Mesenchymal stem cell (in vitro differentiated cells and primary cell): ENCODE data around the gene RAB40C.

ENCODE experiments used
- DNase-seq: peaks from one replicate; pipeline ENCODE4 v3.0.0-alpha.2; 2013
- H2AFZ ChIP-seq: one replicate; pipeline ENCODE4 v1.6.1; 2013; ENCODE audit warnings: low read depth, mild to moderate bottlenecking, control low read depth, inconsistent platforms, low read length, moderate library complexity
- H2AK5ac ChIP-seq: 2 replicates; pipeline ENCODE4 v1.6.1; 2013; ENCODE audit warnings: low read length, moderate library complexity, mild to moderate bottlenecking, inconsistent platforms; ENCODE audit not compliant: severe bottlenecking
- H2BK120ac ChIP-seq: one replicate; pipeline ENCODE4 v1.6.1; 2013; ENCODE audit warnings: low read depth, mild to moderate bottlenecking, inconsistent platforms, low read length, moderate library complexity
- H2BK12ac ChIP-seq, 2 experiments: one replicate each; pipeline ENCODE4 v1.6.1; 2013; ENCODE audit warnings: inconsistent platforms in 2 of 2, low read length in 2 of 2, mild to moderate bottlenecking in 2 of 2, moderate library complexity in 2 of 2, control low read depth in 1 of 2
- H2BK15ac ChIP-seq: one replicate; pipeline ENCODE4 v1.6.1; 2013; ENCODE audit warnings: mild to moderate bottlenecking, low read depth, inconsistent platforms; ENCODE audit not compliant: poor library complexity, severe bottlenecking
- H2BK5ac ChIP-seq: 2 replicates; pipeline ENCODE4 v1.6.1; 2013; ENCODE audit warnings: low read depth, mild to moderate bottlenecking, low read length, control low read depth, inconsistent platforms; ENCODE audit not compliant: poor library complexity, severe bottlenecking
- H3K14ac ChIP-seq, 2 experiments: one replicate each; pipeline ENCODE4 v1.6.1; 2013; ENCODE audit warnings: inconsistent platforms in 2 of 2, low read length in 2 of 2, control low read depth in 1 of 2, mild to moderate bottlenecking in 1 of 2, moderate library complexity in 1 of 2
- H3K18ac ChIP-seq, 2 experiments: one replicate each; pipeline ENCODE4 v1.6.1; 2013; ENCODE audit warnings: inconsistent platforms in 2 of 2, low read length in 2 of 2, control low read depth in 1 of 2, low read depth in 1 of 2, mild to moderate bottlenecking in 1 of 2
- H3K23ac ChIP-seq, 2 experiments: one replicate each; pipeline ENCODE4 v1.6.1; 2013; ENCODE audit warnings: inconsistent platforms in 2 of 2, low read length in 2 of 2, mild to moderate bottlenecking in 2 of 2, moderate library complexity in 2 of 2, control low read depth in 1 of 2
- H3K27ac ChIP-seq: 2 replicates; pipeline ENCODE4 v1.5.1; 2013; ENCODE audit warnings: mild to moderate bottlenecking, moderate library complexity, low read length, control low read depth, inconsistent platforms; ENCODE audit not compliant: poor library complexity, severe bottlenecking
- H3K27me3 ChIP-seq, 2 experiments: 2 replicates each; pipeline versions ENCODE4 v1.6.1 to v1.7.0; 2013; ENCODE audit warnings: low read length in 2 of 2, mild to moderate bottlenecking in 2 of 2, moderate library complexity in 2 of 2, control low read depth in 1 of 2, inconsistent platforms in 1 of 2; ENCODE audit not compliant: control insufficient read depth in 1 of 2, insufficient read depth in 1 of 2
- H3K36me3 ChIP-seq, 2 experiments: 2 replicates each; pipeline versions ENCODE4 v1.6.1 to v1.7.0; 2013; ENCODE audit warnings: low read length in 2 of 2, control low read depth in 1 of 2, inconsistent platforms in 1 of 2, low read depth in 1 of 2, mild to moderate bottlenecking in 1 of 2; ENCODE audit not compliant: insufficient read depth in 2 of 2, control insufficient read depth in 1 of 2
- H3K4ac ChIP-seq, 2 experiments: one replicate each; pipeline ENCODE4 v1.6.1; 2013; ENCODE audit warnings: inconsistent platforms in 2 of 2, low read length in 2 of 2, mild to moderate bottlenecking in 2 of 2, moderate library complexity in 2 of 2, control low read depth in 1 of 2, low read depth in 1 of 2
- H3K4me1 ChIP-seq: 2 replicates; pipeline ENCODE4 v1.6.1; 2013; ENCODE audit warnings: low read depth, low read length, control low read depth; ENCODE audit not compliant: control insufficient read depth, insufficient read depth
- H3K4me2 ChIP-seq: 2 replicates; pipeline ENCODE4 v1.6.1; 2013; ENCODE audit warnings: low read length, mild to moderate bottlenecking, inconsistent platforms; ENCODE audit not compliant: poor library complexity, severe bottlenecking
- H3K4me3 ChIP-seq, 2 experiments: 2 replicates each; pipeline versions ENCODE4 v1.5.1 to v1.7.0; 2013; ENCODE audit warnings: low read length in 2 of 2, mild to moderate bottlenecking in 2 of 2, control low read depth in 1 of 2, low read depth in 1 of 2; ENCODE audit not compliant: insufficient read depth in 1 of 2
- H3K79me1 ChIP-seq: replicated peaks from 2 replicates; pipeline ENCODE4 v1.6.1; 2013; ENCODE audit warnings: mild to moderate bottlenecking, control low read depth, low read length, inconsistent platforms; ENCODE audit not compliant: poor library complexity, severe bottlenecking
- H3K9ac ChIP-seq: 2 replicates; pipeline ENCODE4 v1.7.0; 2013; ENCODE audit warnings: mild to moderate bottlenecking, low read length, moderate library complexity
- H3K9me3 ChIP-seq: 2 replicates; pipeline ENCODE4 v1.7.0; 2013; ENCODE audit warnings: mild to moderate bottlenecking, low read length; ENCODE audit not compliant: control insufficient read depth
- H4K8ac ChIP-seq: one replicate; pipeline ENCODE4 v1.6.1; 2013; ENCODE audit warnings: inconsistent platforms, mild to moderate bottlenecking, low read length, moderate library complexity
- H4K91ac ChIP-seq: one replicate; pipeline ENCODE4 v1.6.1; 2013; ENCODE audit warnings: mild to moderate bottlenecking, low read length, inconsistent platforms
- WGBS: methylation state at CpG from one replicate; pipeline ENCODE4 v1.1.7; 2013; ENCODE audit warnings: mixed read lengths; 5-methylcytosine and 5-hydroxymethylcytosine counted together

The RAB40C gene

GRCh38 chr16:654034-654433 is 64.2 kb downstream of the RAB40C start:
- Histone ChIP-seq H2BK15ac (no peak overlapping the region), H3K4me2 (no peak overlapping the region), H2BK5ac (no peak overlapping the region), H3K36me3 (peaks cover 12 to 84% of the 10 kb centered on the region in 2 experiments), H3K4me3 (no peak overlapping the region), H3K4ac (no peak overlapping the region), H3K27ac (no peak overlapping the region), H2BK12ac (no peak overlapping the region), H3K79me1 (peaks cover 5% of the 10 kb centered on the region), H3K4me1 (peaks cover 11% of the 10 kb centered on the region), H4K91ac (no peak overlapping the region), H3K9me3 (no peaks in the 10 kb centered on the region), H3K27me3 (no peaks in the 10 kb centered on the region), H2AK5ac (no peak overlapping the region), H3K14ac (no peak overlapping the region), H2BK120ac (no peak overlapping the region), H4K8ac (no peak overlapping the region), H3K18ac (no peak overlapping the region), H3K23ac (no peak overlapping the region), H2AFZ (no peak overlapping the region), H3K9ac (no peak overlapping the region)
- WGBS: 97% methylated on average over 11 of the region's 12 CpGs
- DNase-seq: no peak

GRCh38 chr16:657487-657886 is 67.6 kb downstream of the RAB40C start:
- Histone ChIP-seq H3K36me3 (peaks cover 12 to 83% of the 10 kb centered on the region in 2 experiments), H2BK5ac (no peak overlapping the region), H3K9me3 (no peaks in the 10 kb centered on the region), H3K4me3 (no peak overlapping the region), H3K79me1 (no peaks in the 10 kb centered on the region), H2BK120ac (no peak overlapping the region), H4K8ac (no peak overlapping the region), H3K23ac (no peak overlapping the region), H3K9ac (no peak overlapping the region), H3K4ac (no peak overlapping the region), H2BK15ac (no peak overlapping the region), H3K27me3 (no peaks in the 10 kb centered on the region), H2AK5ac (no peak overlapping the region), H3K14ac (no peak overlapping the region), H2AFZ (no peak overlapping the region), H4K91ac (no peak overlapping the region), H2BK12ac (no peak overlapping the region), H3K18ac (no peak overlapping the region), H3K4me1 (peaks cover 19% of the 10 kb centered on the region), H3K27ac (no peak overlapping the region), H3K4me2 (no peak overlapping the region)
- no peak for DNase-seq
- WGBS: 95% methylated on average over 22 of the region's 22 CpGs

GRCh38 chr16:658679-659571 is 69.1 kb downstream of the RAB40C start:
- peaks cover 17% of the 10 kb centered on the region for H3K4me1 ChIP-seq
- DNase-seq: no peak
- no peak overlapping the region for H2BK12ac ChIP-seq
- H2AFZ ChIP-seq: no peak overlapping the region
- no peak overlapping the region for H3K23ac ChIP-seq
- H3K36me3 ChIP-seq: peaks cover 2 to 76% of the 10 kb centered on the region in 2 experiments
- 93% methylated on average over 34 of the region's 35 CpGs for WGBS
- H4K91ac ChIP-seq: no peak overlapping the region
- H3K79me1 ChIP-seq: no peaks in the 10 kb centered on the region
- no peak overlapping the region for H3K4me2 ChIP-seq
- no peak overlapping the region for H3K4ac ChIP-seq
- no peak overlapping the region for H3K9ac ChIP-seq
- H2AK5ac ChIP-seq: no peak overlapping the region
- H2BK5ac ChIP-seq: no peak overlapping the region
- H3K9me3 ChIP-seq: no peaks in the 10 kb centered on the region
- no peaks in the 10 kb centered on the region for H3K27me3 ChIP-seq
- H2BK120ac ChIP-seq: no peak overlapping the region
- no peak overlapping the region for H3K14ac ChIP-seq
- no peak overlapping the region for H4K8ac ChIP-seq
- no peak overlapping the region for H3K4me3 ChIP-seq
- H3K18ac ChIP-seq: no peak overlapping the region
- no peak overlapping the region for H2BK15ac ChIP-seq
- H3K27ac ChIP-seq: no peak overlapping the region

GRCh38 chr16:659618-660017 is 69.8 kb downstream of the RAB40C start:
- no peak for DNase-seq
- H3K4me2 ChIP-seq: no peak overlapping the region
- H3K4ac ChIP-seq: no peak overlapping the region
- no peak overlapping the region for H2AK5ac ChIP-seq
- H3K27ac ChIP-seq: no peak overlapping the region
- no peaks in the 10 kb centered on the region for H3K27me3 ChIP-seq
- peaks cover 0 to 71% of the 10 kb centered on the region in 2 experiments for H3K36me3 ChIP-seq
- H3K4me3 ChIP-seq: no peak overlapping the region
- 89% methylated on average over 20 of the region's 20 CpGs for WGBS
- peaks cover 17% of the 10 kb centered on the region for H3K4me1 ChIP-seq
- no peak overlapping the region for H3K9ac ChIP-seq
- no peak overlapping the region for H3K14ac ChIP-seq
- no peak overlapping the region for H2BK15ac ChIP-seq
- no peaks in the 10 kb centered on the region for H3K9me3 ChIP-seq
- H3K23ac ChIP-seq: no peak overlapping the region
- no peak overlapping the region for H2BK5ac ChIP-seq
- H4K8ac ChIP-seq: no peak overlapping the region
- no peak overlapping the region for H2BK12ac ChIP-seq
- no peak overlapping the region for H2BK120ac ChIP-seq
- H3K79me1 ChIP-seq: no peaks in the 10 kb centered on the region
- no peak overlapping the region for H2AFZ ChIP-seq
- no peak overlapping the region for H3K18ac ChIP-seq
- no peak overlapping the region for H4K91ac ChIP-seq
